ENCODE data around the gene SPTBN5.

Gene SPTBN5

DNA sequence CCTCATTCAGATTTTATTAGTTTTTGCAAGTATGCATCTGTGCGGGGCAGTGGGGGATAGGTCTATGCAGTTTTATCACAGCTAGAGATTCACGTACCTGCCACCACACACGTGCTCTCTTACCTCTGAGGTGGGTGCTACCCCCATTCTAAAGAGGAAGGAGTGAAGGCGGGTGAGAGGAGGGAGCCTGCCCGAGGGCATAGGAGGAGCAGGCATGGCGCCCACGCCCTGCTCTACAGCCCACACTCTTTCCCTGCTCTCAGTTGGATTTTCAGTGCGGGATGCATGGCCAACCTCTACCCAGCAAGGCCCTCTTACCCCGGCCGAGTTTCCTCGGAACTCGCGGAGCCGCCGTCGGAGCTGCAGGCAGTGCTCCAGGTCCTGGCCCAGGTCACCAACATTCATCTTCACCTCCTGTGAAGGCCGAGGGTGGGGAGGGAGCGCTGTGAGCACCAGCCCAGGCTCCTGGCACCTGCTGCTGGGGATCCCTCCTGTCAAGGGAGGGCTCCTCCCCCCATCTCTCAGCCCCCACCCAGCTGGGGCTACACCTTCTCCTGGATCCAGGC is 28.3 kb downstream of the SPTBN5 start:
- no peaks in the 10 kb centered on the region for H3K79me1 ChIP-seq (replicated peaks; ENCODE audit: low read length, poor library complexity, severe bottlenecking)
- H2BK120ac ChIP-seq (ENCODE audit: low read depth, low read length): no peak overlapping the region
- no peak for DNase-seq
- no peak overlapping the region for H2AFZ ChIP-seq (ENCODE audit: low read depth, low read length)
- H3K27me3 ChIP-seq (ENCODE audit: control insufficient read depth in 1 of 2, insufficient read depth in 1 of 2, low read length in 2 of 2): peaks cover 0 to 52% of the 10 kb centered on the region in 2 experiments
- no peak overlapping the region for H2AK5ac ChIP-seq (ENCODE audit: low read length, severe bottlenecking)
- no peak overlapping the region for H3K23ac ChIP-seq (ENCODE audit: low read length in 2 of 2)
- 95% methylated on average over 17 of the region's 18 CpGs for WGBS
- no peak overlapping the region for H3K4me2 ChIP-seq (ENCODE audit: low read length, poor library complexity, severe bottlenecking)
- H3K9ac ChIP-seq (ENCODE audit: low read length): no peak overlapping the region
- no peak overlapping the region for H2BK5ac ChIP-seq (ENCODE audit: low read depth, low read length, poor library complexity, severe bottlenecking)
- no peak overlapping the region for H4K8ac ChIP-seq (ENCODE audit: low read length)
- H3K4me3 ChIP-seq (ENCODE audit: insufficient read depth in 1 of 2, low read depth in 1 of 2, low read length in 2 of 2): no peak overlapping the region
- H4K91ac ChIP-seq (ENCODE audit: low read length): no peak overlapping the region
- no peak overlapping the region for H3K14ac ChIP-seq (ENCODE audit: low read length in 2 of 2)
- H3K36me3 ChIP-seq (ENCODE audit: control insufficient read depth in 1 of 2, insufficient read depth in 2 of 2, low read depth in 1 of 2, low read length in 2 of 2): peaks cover 0 to 70% of the 10 kb centered on the region in 2 experiments
- H3K9me3 ChIP-seq (ENCODE audit: control insufficient read depth, low read length): no peaks in the 10 kb centered on the region
- H3K4ac ChIP-seq (ENCODE audit: low read depth in 1 of 2, low read length in 2 of 2): no peak overlapping the region
- no peak overlapping the region for H3K27ac ChIP-seq (ENCODE audit: low read length, poor library complexity, severe bottlenecking)
- H2BK15ac ChIP-seq (ENCODE audit: low read depth, poor library complexity, severe bottlenecking): no peak overlapping the region
- H3K4me1 ChIP-seq (ENCODE audit: control insufficient read depth, insufficient read depth, low read depth, low read length): peaks cover 15% of the 10 kb centered on the region
- no peak overlapping the region for H3K18ac ChIP-seq (ENCODE audit: low read depth in 1 of 2, low read length in 2 of 2)
- H2BK12ac ChIP-seq (ENCODE audit: low read length in 2 of 2): no peak overlapping the region

- Histone ChIP-seq H3K27ac (ENCODE audit: low read length, poor library complexity, severe bottlenecking) (no peak overlapping the region), H2BK5ac (ENCODE audit: low read depth, low read length, poor library complexity, severe bottlenecking) (no peak overlapping the region), H3K4me3 (ENCODE audit: insufficient read depth in 1 of 2, low read depth in 1 of 2, low read length in 2 of 2) (no peak overlapping the region), H4K91ac (ENCODE audit: low read length) (no peak overlapping the region), H4K8ac (ENCODE audit: low read length) (no peak overlapping the region), H3K4ac (ENCODE audit: low read depth in 1 of 2, low read length in 2 of 2) (no peak overlapping the region), H3K14ac (ENCODE audit: low read length in 2 of 2) (no peak overlapping the region), H3K23ac (ENCODE audit: low read length in 2 of 2) (no peak overlapping the region), H3K18ac (ENCODE audit: low read depth in 1 of 2, low read length in 2 of 2) (no peak overlapping the region), H3K9me3 (ENCODE audit: control insufficient read depth, low read length) (no peaks in the 10 kb centered on the region), H2AK5ac (ENCODE audit: low read length, severe bottlenecking) (no peak overlapping the region), H2AFZ (ENCODE audit: low read depth, low read length) (no peak overlapping the region), H3K79me1 (replicated peaks; ENCODE audit: low read length, poor library complexity, severe bottlenecking) (no peaks in the 10 kb centered on the region), H3K36me3 (ENCODE audit: control insufficient read depth in 1 of 2, insufficient read depth in 2 of 2, low read depth in 1 of 2, low read length in 2 of 2) (peaks cover 0 to 59% of the 10 kb centered on the region in 2 experiments), H3K9ac (ENCODE audit: low read length) (no peak overlapping the region), H2BK15ac (ENCODE audit: low read depth, poor library complexity, severe bottlenecking) (no peak overlapping the region), H3K4me1 (ENCODE audit: control insufficient read depth, insufficient read depth, low read depth, low read length) (peaks cover 3% of the 10 kb centered on the region), H2BK120ac (ENCODE audit: low read depth, low read length) (no peak overlapping the region), H3K4me2 (ENCODE audit: low read length, poor library complexity, severe bottlenecking) (no peak overlapping the region), H2BK12ac (ENCODE audit: low read length in 2 of 2) (no peak overlapping the region), H3K27me3 (ENCODE audit: control insufficient read depth in 1 of 2, insufficient read depth in 1 of 2, low read length in 2 of 2) (peaks cover 0 to 52% of the 10 kb centered on the region in 2 experiments)
- WGBS: 75% methylated on average over 19 of the region's 19 CpGs
- DNase-seq: no peak
Observed at GRCh38 chr15:41862515-41863116, 31.2 kb downstream of the SPTBN5 start.

DNA sequence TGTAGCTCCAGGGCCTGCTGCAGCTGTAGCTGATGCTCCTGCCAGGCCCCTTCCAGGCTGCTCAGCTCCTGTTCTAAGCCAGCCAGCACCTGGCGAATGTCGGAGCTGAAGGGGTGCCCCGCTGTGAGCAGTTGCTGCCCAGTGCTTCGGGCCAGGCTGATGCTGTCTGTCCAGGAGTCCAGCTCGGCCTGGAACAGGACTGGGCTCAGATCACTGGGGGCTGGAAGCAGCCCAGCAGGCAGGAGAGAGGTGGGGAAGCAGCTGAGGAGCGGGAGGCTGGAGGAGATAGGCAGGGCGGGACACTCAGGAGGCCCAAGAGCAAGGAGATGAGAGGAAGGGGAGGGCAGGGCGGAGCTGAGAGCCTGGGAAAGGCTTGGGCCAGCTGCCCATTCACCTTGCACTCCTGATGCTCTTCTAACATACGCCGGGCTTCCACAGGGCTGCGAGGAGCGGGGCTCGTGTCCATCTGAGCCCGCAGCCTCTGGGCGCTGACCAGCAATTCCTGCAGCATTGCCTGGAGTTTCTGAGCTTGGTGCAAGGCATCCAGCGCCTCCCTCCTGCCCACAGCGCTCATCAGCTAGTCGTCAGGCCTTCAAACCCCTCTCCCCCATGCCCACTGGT is 32.0 kb downstream of the SPTBN5 start:
- Histone ChIP-seq H3K9me3 (ENCODE audit: control insufficient read depth, low read length) (no peaks in the 10 kb centered on the region), H3K9ac (ENCODE audit: low read length) (no peak overlapping the region)

DNA sequence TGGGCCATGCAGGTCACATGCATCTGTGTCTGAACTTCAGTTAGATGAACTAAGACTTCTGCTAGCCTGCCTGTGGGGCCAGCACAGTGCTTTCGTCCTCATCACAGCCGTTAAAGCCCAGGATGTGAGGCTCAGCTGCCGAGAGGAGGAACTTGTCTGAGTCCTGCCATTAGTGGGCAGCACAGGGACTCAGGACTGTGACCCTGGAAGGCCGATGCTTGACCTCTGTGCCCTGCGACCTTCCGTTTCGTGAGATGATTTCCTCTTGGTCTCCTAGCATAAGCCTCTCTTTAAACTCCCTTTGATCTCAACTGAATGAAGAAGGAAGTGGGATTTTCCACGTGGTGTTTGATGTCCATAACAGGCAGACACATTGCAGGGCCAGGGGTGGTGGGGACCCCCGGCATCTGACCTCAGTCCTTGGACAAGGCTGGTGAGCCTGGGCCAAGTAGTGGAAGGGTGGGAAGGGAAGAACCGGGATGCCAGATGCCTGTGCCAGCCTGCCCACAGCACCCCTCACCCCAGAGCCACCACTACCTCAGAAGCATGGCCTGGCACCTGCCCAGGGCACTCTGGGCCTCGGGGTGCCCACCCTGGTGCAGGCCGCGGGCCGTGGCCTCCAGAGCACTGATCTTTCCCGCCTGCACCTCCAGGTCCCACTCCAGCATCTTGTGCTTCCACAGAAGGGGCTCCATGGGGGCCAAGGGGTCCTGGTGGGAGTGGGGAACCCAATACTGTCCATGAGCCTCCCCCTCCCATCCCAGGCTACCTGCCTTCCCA is 33.6 kb downstream of the SPTBN5 start:
- 47% methylated on average over 14 of the region's 15 CpGs for WGBS

More for the DNA sequence above, 32.0 kb downstream of the SPTBN5 start:
- Histone ChIP-seq H2BK12ac (ENCODE audit: low read length in 2 of 2) (no peak overlapping the region), H3K14ac (ENCODE audit: low read length in 2 of 2) (no peak overlapping the region), H3K79me1 (replicated peaks; ENCODE audit: low read length, poor library complexity, severe bottlenecking) (no peaks in the 10 kb centered on the region), H2BK5ac (ENCODE audit: low read depth, low read length, poor library complexity, severe bottlenecking) (no peak overlapping the region), H2BK15ac (ENCODE audit: low read depth, poor library complexity, severe bottlenecking) (no peak overlapping the region), H3K4me3 (ENCODE audit: insufficient read depth in 1 of 2, low read depth in 1 of 2, low read length in 2 of 2) (no peak overlapping the region), H3K36me3 (ENCODE audit: control insufficient read depth in 1 of 2, insufficient read depth in 2 of 2, low read depth in 1 of 2, low read length in 2 of 2) (peaks cover 0 to 58% of the 10 kb centered on the region in 2 experiments), H3K18ac (ENCODE audit: low read depth in 1 of 2, low read length in 2 of 2) (no peak overlapping the region), H4K91ac (ENCODE audit: low read length) (no peak overlapping the region), H3K23ac (ENCODE audit: low read length in 2 of 2) (no peak overlapping the region), H3K27ac (ENCODE audit: low read length, poor library complexity, severe bottlenecking) (no peak overlapping the region), H2AK5ac (ENCODE audit: low read length, severe bottlenecking) (no peak overlapping the region), H2AFZ (ENCODE audit: low read depth, low read length) (no peak overlapping the region), H3K27me3 (ENCODE audit: control insufficient read depth in 1 of 2, insufficient read depth in 1 of 2, low read length in 2 of 2) (peaks cover 0 to 47% of the 10 kb centered on the region in 2 experiments), H3K4me1 (ENCODE audit: control insufficient read depth, insufficient read depth, low read depth, low read length) (peaks cover 3% of the 10 kb centered on the region), H2BK120ac (ENCODE audit: low read depth, low read length) (no peak overlapping the region), H3K4me2 (ENCODE audit: low read length, poor library complexity, severe bottlenecking) (no peak overlapping the region), H4K8ac (ENCODE audit: low read length) (no peak overlapping the region), H3K4ac (ENCODE audit: low read depth in 1 of 2, low read length in 2 of 2) (no peak overlapping the region)
- WGBS: 86% methylated on average over 15 of the region's 18 CpGs
- DNase-seq: no peak

More for the DNA sequence above, 33.6 kb downstream of the SPTBN5 start:
- H3K4ac ChIP-seq (ENCODE audit: low read depth in 1 of 2, low read length in 2 of 2): no peak overlapping the region
- no peaks in the 10 kb centered on the region for H3K79me1 ChIP-seq (replicated peaks; ENCODE audit: low read length, poor library complexity, severe bottlenecking)
- H3K4me3 ChIP-seq (ENCODE audit: insufficient read depth in 1 of 2, low read depth in 1 of 2, low read length in 2 of 2): no peak overlapping the region
- H3K9me3 ChIP-seq (ENCODE audit: control insufficient read depth, low read length): no peaks in the 10 kb centered on the region
- H3K14ac ChIP-seq (ENCODE audit: low read length in 2 of 2): no peak overlapping the region
- H2AFZ ChIP-seq (ENCODE audit: low read depth, low read length): no peak overlapping the region
- H3K4me2 ChIP-seq (ENCODE audit: low read length, poor library complexity, severe bottlenecking): no peak overlapping the region
- no peak overlapping the region for H3K9ac ChIP-seq (ENCODE audit: low read length)
- no peak overlapping the region for H4K8ac ChIP-seq (ENCODE audit: low read length)
- peaks cover 0 to 54% of the 10 kb centered on the region in 2 experiments for H3K36me3 ChIP-seq (ENCODE audit: control insufficient read depth in 1 of 2, insufficient read depth in 2 of 2, low read depth in 1 of 2, low read length in 2 of 2)
- no peak overlapping the region for H2BK120ac ChIP-seq (ENCODE audit: low read depth, low read length)
- H2BK5ac ChIP-seq (ENCODE audit: low read depth, low read length, poor library complexity, severe bottlenecking): no peak overlapping the region
- no peak overlapping the region for H3K27ac ChIP-seq (ENCODE audit: low read length, poor library complexity, severe bottlenecking)
- H4K91ac ChIP-seq (ENCODE audit: low read length): no peak overlapping the region
- H3K18ac ChIP-seq (ENCODE audit: low read depth in 1 of 2, low read length in 2 of 2): no peak overlapping the region
- no peak overlapping the region for H3K23ac ChIP-seq (ENCODE audit: low read length in 2 of 2)
- peaks cover 8% of the 10 kb centered on the region for H3K4me1 ChIP-seq (ENCODE audit: control insufficient read depth, insufficient read depth, low read depth, low read length)
- DNase-seq: no peak
- H2BK12ac ChIP-seq (ENCODE audit: low read length in 2 of 2): no peak overlapping the region
- no peak overlapping the region for H2AK5ac ChIP-seq (ENCODE audit: low read length, severe bottlenecking)
- peaks cover 0 to 63% of the 10 kb centered on the region in 2 experiments for H3K27me3 ChIP-seq (ENCODE audit: control insufficient read depth in 1 of 2, insufficient read depth in 1 of 2, low read length in 2 of 2)
- H2BK15ac ChIP-seq (ENCODE audit: low read depth, poor library complexity, severe bottlenecking): no peak overlapping the region
